ENCODE measurements around the gene KIF7.

The KIF7 gene

DNA sequence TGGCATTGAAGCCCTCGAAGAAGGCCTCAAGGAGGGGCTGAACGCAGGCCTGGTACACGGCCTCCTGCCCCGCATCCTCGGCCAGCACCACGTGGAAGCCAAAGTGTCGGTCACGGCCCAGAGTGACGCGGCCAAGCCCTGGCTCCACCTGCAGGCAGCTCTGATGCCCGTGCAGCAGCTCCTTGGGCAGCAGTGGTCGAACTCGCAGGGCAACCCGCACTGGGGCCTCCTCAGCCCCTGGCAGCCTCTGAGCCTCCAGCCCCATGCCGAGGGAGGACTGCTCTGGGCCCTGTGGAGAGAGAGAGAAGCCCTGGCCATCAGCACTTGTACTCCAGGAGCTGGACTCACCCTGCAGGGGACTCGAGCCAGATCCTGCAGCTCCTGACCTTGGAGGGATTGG lies 2.6 kb downstream of the KIF7 start:
- in situ Hi-C loops (cut with HindIII; ENCODE audit: low pct_ligation_motif_present, low pct_unique_long_range_greater_than_20kb, low sequenced_read_pairs), result no loop called here
- no peak for DNase-seq

DNA sequence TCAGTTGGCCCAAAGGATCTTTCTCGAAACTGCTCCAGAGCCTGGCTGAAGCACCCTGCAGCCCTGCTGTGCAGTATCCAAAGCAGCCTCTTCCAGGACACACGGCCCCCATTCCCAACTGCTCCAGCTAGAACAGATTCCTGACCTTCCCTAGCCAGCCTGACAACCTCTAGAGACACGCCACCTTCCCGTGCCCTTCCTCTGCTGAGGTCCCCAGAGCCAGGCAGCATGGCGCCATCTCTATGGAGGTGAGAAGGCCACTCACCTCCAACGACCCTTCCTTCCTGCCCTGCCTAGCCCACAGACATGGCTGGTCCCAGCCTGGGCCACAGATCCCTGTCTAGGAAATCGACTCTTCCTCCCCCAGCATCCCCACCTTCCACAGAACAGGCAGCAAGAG lies 3.1 kb downstream of the KIF7 start:
- no peak for DNase-seq
- in situ Hi-C loops (cut with HindIII; ENCODE audit: low pct_ligation_motif_present, low pct_unique_long_range_greater_than_20kb, low sequenced_read_pairs), result no loop called here

DNA sequence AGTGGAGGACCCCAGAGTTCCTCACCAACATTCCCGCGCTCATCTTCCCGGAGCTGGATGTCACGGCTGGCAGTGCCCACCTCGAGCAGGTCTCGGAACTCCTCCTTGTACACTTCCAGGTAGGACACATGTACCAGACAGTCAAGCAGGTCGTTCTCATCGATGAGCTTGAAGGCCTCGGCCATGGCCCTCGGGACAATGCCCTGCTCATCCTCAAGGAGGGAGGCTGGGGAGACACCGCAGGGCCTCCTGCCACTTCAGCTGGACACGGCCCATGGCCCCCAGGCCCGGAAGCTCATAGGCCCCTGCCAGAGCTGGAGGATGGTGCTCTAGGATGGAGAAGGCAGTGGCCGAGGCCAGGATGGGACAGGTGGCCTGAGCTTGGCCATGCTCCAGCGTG lies 5.6 kb downstream of the KIF7 start:
- in situ Hi-C loops (cut with HindIII; ENCODE audit: low pct_ligation_motif_present, low pct_unique_long_range_greater_than_20kb, low sequenced_read_pairs), result no loop called here
- DNase-seq, result no peak

- in situ Hi-C loops (cut with HindIII; ENCODE audit: low pct_ligation_motif_present, low pct_unique_long_range_greater_than_20kb, low sequenced_read_pairs), result no loop called here
- DNase-seq, result no peak
These were observed 6.1 kb downstream of the KIF7 start for GRCh38 chr15:89649013-89649625.

DNA sequence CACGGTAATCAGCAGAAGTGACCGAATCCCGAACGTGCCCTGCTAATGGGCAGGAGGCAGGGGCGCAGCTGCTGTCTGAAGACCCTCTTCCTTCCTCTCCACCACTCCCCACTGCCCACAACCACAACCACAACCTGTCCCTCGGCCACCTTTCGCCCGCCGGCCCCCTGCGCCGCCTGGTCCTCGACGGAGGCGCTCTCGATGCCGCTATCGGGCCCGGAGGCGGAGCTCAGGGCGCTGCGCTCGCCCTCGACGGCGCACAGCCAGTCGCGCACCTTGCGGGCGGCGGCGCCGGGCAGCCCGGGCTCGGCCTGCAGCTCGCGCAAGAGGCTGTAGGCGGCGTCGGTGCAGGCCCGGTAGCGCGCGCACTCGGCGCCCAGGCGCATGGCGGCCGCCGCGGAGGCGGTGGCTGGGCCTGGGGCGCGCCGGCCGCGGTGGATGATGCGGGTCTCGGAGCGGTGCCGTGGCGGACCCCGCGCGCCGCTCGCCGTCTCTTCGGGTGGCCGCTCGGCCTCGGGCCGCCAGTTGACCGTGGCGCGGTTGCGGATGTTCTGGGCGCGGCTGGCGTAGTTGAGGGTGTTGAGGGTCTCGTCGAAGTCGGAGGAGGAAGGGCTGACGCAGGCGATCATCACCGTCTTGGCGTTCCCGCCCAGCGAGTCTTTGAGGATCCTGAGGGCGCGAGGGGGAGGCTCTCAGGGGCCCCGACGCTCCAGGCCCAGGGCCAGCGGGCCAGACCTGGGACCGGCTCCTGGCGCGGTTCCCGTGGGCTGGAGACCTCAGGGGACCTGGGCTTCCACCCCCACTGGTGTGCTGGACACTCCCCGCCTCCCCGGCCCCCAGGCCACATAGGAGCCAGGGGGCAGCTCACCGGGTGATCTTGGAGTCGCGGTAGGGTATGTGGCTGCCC lies 6.9 kb downstream of the KIF7 start:
- DNase-seq, result no peak
- in situ Hi-C loops (cut with HindIII; ENCODE audit: low pct_ligation_motif_present, low pct_unique_long_range_greater_than_20kb, low sequenced_read_pairs), result no loop called here

GRCh38 chr15:89647191-89647851 lies 7.9 kb downstream of the KIF7 start:
- peak; percentile 15 for DNase-seq
- in situ Hi-C loops (cut with HindIII; ENCODE audit: low pct_ligation_motif_present, low pct_unique_long_range_greater_than_20kb, low sequenced_read_pairs), result no loop called here

GRCh38 chr15:89646416-89647141 lies 8.7 kb downstream of the KIF7 start:
- in situ Hi-C loops (cut with HindIII; ENCODE audit: low pct_ligation_motif_present, low pct_unique_long_range_greater_than_20kb, low sequenced_read_pairs), result no loop called here
- no peak for DNase-seq

- in situ Hi-C loops (cut with HindIII; ENCODE audit: low pct_ligation_motif_present, low pct_unique_long_range_greater_than_20kb, low sequenced_read_pairs), result no loop called here
- DNase-seq, result no peak
These were observed 9.6 kb downstream of the KIF7 start for GRCh38 chr15:89645680-89646079.

- in situ Hi-C loops (cut with HindIII; ENCODE audit: low pct_ligation_motif_present, low pct_unique_long_range_greater_than_20kb, low sequenced_read_pairs), result no loop called here
- DNase-seq, result no peak
These were observed 13.2 kb downstream of the KIF7 start for GRCh38 chr15:89642106-89642505.

DNA sequence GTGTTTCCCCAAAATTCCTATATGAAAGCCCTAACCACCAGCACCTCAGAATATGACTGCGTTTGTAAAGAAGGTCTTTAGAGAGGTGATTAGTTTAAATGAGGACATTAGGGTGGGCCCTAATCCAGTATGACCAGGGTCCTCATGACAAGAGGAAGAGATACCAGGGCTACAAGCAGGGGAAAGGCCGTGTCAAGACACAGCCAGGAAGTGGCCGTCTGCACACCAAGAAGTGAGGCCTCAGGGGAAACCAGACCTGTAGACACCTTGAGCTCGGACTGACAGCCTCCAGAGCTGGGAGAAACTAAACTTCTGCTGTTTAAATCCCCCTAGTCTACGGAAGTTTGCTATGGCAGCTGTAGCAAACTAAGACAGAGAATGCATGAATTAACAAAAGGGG lies 14.2 kb downstream of the KIF7 start:
- no peak for DNase-seq
- in situ Hi-C loops (cut with HindIII; ENCODE audit: low pct_ligation_motif_present, low pct_unique_long_range_greater_than_20kb, low sequenced_read_pairs), result no loop called here

DNA sequence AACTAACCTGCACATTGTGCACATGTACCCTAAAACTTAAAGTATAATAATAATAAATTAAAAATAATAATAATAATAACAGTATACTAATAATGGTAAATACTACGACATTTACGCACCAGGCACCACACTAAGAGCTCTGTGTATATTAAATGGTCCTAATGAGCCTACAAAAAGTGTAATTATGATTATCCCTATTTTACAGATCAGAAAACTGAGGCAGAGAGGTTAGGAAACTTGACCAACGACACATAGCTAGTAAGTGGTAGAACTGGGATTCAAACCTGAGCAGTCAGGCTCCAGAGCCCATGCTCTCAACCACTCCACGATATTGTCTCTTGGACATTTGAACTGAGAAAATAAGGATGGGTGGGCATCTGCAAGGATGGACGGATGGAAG lies 15.0 kb downstream of the KIF7 start:
- in situ Hi-C loops (cut with HindIII; ENCODE audit: low pct_ligation_motif_present, low pct_unique_long_range_greater_than_20kb, low sequenced_read_pairs), result no loop called here
- no peak for DNase-seq

DNA sequence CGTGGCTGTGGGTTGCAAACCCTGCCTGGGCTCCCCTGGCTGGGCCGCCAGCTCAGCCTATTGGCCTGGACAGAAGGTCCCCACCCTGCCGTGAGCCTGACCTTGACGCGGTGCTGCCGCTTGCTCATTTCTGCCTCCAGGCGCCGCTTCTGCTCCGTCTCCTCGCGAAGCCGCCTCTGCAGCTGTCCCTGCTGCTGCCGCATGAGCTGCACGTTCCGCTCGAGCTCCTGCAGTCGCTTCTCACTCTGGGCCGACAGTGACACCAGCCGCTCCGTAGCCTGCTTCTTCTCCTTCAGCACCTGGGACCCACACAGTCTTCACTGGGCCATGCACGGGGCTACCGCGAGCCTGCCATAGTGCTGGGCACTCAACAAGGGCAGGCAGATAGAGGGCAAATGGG lies 21.7 kb downstream of the KIF7 start:
- DNase-seq, result no peak
- in situ Hi-C loops (cut with HindIII; ENCODE audit: low pct_ligation_motif_present, low pct_unique_long_range_greater_than_20kb, low sequenced_read_pairs), result no loop called here

DNA sequence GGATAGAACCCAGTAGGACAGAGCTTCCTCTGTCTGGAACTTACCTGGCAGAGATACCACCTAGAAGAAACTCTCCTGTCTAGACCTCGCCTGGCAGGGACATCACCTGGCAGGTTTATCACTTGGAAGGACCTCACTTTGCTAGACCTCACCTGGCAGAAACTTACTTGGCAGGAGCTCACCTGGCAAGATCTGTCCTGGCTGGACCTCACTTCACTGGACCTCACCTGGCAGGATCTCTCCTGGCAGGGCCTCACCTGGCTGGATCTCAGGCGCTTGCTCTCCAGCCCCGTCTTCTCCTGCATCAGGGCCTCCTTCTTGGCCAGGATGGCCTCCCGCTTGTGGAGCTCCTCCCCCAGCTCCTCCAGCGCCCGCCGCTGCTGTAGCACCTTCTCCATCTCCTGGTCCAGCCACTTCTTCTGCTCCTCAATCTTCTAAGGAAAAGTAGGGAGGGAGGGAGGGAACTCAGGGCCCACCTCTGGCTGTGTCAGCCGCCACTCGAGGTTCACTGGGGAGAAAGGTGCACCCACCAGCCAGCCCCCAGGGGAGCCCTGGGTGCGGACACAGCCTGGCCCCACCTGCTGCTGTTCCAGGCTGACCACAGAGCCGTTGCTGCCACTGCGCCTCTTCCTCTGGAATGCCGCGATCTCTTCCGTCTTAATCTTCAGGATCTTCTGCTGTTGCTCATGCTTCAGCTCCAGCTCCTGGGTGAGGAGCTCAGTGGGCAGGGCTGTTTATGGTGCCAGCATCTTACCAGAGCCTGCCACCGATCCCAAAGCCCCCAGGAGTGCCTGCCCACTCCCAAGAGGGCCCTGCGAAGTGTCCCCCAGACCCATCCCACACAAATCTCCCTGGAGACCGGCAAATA lies 22.5 kb downstream of the KIF7 start:
- in situ Hi-C loops (cut with HindIII; ENCODE audit: low pct_ligation_motif_present, low pct_unique_long_range_greater_than_20kb, low sequenced_read_pairs), result no loop called here
- no peak for DNase-seq

GRCh38 chr15:89631902-89632264 lies 23.4 kb downstream of the KIF7 start:
- in situ Hi-C loops (cut with HindIII; ENCODE audit: low pct_ligation_motif_present, low pct_unique_long_range_greater_than_20kb, low sequenced_read_pairs), result no loop called here
- no peak for DNase-seq

DNA sequence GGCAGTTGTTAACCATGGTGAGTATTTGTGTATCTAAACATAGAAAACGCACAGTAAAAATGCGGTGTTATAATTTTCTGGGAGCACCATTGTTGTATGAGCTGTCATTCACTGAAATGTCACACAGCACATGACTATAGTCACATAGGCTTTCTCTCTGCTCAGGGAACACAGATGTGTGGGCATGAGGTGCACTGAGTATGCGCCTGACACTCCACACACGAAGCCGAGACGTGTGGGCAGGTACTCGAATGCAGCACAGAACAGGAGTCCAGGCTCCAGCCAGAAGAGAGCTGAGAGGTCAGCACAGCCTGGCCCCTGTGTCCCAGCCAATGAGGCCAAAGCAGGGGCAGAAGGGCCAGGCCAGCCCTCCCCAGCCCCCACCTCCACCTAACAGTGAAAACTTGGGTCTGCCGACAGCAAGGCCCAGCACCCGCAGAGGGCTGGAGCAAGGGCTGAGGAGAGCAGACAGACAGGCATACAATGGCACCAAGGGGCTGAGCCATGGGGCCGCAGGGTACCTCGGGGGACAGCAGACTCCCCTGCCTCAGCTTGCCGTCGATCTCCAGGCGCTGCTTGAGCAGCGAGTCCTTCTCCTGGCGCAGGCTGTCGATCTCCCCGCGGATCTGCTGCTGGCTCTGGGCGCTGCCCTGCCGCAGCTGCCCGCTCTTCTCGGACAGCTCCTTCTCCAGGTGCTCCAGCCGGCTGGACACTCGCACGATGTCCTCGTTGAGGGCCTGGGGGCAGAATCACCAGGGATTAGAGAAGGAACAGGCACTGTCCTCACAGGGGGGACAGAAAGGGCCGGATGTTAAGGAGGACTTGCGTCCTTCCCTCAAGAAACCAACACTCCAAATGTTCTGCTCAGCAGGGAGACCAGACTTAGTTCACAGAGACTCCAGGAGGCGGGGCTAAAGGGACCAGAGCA lies 24.0 kb downstream of the KIF7 start:
- no peak for DNase-seq
- in situ Hi-C loops (cut with HindIII; ENCODE audit: low pct_ligation_motif_present, low pct_unique_long_range_greater_than_20kb, low sequenced_read_pairs), result no loop called here

DNA sequence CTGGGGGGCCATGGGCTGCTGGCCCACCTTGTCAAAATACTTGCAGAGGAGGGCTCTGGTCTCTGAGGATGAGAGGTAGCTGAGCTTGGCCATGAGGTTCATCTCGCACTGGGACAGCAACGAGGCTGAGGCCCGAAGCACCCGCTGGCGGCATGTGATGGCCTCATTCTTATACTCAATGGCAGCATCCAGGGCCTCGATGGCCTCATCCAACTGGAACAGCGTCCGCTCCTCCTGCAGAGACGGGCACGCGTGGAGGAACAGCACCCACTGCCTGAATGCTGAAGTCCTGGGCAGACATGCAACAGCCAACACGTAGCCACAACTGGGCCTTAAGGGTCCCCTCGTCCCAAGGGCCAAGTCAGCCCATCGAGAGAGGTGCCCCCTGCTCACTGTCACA lies 25.0 kb downstream of the KIF7 start:
- in situ Hi-C loops (cut with HindIII; ENCODE audit: low pct_ligation_motif_present, low pct_unique_long_range_greater_than_20kb, low sequenced_read_pairs), result no loop called here
- no peak for DNase-seq

DNA sequence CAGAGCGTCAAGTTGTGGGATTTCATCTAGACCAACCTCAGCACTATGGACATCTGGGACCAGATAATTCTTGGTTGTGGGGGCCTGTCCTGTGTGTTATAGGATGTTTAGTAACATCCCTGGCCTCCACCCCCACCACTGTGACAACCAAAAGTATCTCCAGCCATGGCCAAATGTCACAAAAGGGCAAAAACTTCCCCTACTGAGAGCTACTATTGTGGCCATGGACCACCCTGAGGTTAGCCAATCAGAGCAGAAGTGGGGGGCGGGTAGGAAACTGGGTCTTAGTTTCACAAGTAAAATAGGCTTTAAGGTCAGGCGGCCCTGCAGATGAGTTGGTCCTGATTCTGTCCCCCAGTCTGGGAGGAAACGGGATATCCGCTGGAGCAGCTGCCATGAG lies 25.4 kb downstream of the KIF7 start:
- DNase-seq, result no peak
- in situ Hi-C loops (cut with HindIII; ENCODE audit: low pct_ligation_motif_present, low pct_unique_long_range_greater_than_20kb, low sequenced_read_pairs), result no loop called here
